SKM-1 (cell line): Measurements from ENCODE around the gene FGD3.
"Not testable (repeated sequence)": the region's sequence is repeated elsewhere in the genome, so short reads cannot be mapped to it uniquely, and the experiment has no call there.

Experiments used
- DNase-seq: peaks from one replicate; lab custom pipeline; 2025; ENCODE audit not compliant: unreplicated experiment; lab: John Stamatoyannopoulos, UW

FGD3 gene

GRCh38 chr9:93008457-93008856 is 61.1 kb downstream of the FGD3 start:
- no peak for DNase-seq

DNA sequence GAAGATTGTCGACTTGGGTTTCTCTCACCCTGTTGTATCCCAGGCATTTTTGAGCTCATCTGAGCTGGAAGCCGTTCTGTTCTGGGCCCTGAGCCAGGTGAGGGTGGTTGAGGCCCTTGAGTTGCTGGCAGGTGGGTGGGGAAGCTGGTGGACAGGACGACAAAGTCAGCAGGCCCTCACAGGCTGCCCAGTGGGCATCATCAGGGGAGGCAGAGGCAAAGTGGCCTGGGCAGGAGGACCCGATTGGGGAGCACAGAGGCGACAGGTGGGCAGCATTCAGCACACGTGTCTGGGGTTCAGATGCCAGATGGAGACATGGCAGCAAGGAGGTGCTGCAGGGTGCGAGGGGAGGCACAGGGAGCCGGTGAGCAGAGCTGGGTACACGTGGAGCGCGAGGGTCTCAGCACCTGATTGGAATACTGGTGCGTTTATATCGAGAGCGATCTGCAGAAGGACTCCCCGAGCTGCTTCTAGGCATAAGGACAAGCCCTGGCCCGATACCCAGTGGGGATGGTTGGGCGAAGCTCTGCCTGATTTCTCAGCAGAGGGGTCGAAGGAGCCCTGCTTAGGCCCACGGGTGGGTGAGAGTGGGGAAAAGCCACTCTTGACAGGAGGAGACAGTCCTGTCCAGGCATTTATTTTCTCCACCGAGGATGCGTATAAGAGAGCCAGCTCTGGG is 62.2 kb downstream of the FGD3 start:
- no peak for DNase-seq

DNA sequence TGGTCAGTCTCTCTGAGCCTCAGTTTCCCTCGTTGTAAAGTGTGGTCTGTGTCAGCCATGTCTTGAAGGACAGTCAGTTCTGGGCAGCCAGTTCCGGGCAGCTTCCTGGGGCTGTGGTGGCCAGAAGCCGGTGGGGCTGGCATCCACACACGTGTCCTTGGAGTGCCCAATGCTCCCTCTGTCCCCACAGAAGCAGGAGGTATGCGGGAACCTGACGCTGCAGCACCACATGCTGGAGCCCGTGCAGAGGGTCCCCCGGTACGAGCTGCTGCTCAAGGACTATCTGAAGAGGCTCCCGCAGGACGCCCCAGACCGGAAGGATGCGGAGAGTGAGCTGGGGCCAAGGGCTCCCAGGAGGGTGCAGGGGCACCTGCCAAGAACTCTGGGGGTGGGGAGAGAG is 62.7 kb downstream of the FGD3 start:
- DNase-seq = no peak

- no peak for DNase-seq
Measured at GRCh38 chr9:93010704-93011103, 63.4 kb downstream of the FGD3 start.

GRCh38 chr9:93011114-93011513 is 63.8 kb downstream of the FGD3 start:
- no peak for DNase-seq

DNA sequence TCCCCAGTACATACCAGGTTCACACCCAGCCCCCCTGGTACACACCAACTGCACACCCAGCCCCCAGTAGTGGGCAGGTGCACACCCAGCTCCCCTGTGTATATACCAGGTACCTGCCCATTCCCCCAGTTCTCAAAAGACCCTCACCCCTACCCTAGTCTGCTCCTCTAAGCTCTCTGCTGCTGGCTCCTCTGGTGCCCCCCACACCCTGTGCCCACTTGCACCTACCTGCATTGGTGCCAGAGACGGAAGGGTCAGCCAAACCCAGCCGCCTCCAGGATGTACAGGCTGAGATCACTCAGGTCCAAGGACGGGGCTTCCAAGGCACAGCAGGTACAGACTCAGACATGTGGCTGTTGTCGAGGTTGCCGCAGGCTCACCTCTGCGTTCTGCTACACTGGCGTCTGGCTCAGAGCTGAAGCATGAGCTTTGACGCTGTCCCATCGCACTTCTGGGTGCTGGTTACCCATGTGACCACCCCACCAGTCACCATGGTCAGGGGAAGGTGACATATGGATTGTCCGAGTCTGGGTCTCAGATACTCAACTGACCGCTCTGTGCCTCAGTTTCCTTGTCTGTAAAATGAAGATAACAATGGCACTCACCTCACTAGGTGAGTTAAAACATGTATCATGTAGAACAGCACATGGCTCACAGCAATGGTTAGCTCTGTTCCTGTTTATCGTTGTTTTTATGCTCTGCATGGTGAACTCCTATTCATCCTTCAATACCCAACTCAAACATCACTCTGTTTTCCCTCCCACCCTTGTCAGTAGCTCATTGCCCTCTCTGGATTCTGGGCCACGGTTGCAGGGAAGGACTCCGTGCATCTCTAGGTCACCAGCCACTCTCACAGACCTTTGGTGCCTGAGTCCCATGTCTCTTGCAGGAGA is 65.9 kb downstream of the FGD3 start:
- DNase-seq = no peak

DNA sequence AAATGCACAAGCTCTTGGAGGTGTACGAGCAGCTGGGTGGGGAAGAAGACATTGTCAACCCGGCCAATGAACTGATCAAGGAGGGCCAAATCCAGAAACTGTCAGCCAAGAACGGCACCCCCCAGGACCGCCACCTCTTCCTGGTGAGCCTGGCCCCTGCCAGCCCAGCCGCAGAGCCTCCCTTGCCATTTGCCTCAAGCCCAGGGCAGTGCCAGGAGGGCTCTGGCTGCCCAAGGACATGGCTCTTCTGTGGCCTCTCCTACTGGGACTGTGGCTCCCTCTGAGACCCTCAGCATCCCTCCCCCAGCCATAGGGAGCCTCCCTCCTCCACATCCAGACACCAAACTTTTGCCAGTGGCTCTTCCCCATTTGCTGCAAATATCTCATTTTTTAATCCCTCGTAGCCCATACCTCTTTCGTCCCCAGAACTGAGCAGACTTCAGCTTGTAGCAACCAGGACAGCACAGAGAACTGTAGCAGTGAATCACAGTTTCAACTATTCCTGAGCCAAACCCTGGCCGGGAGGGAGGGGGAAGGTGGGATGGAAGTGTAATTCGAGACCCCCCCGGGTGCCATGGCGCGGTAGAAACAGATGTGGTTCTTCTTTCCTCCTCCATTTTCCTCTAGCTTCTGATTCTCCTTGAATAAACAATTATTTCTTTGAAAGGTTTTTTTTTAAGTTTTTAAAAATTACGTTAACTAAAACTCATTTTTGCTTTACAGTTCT is 66.7 kb downstream of the FGD3 start:
- DNase-seq = no peak

- DNase-seq = not testable (repeated sequence)
Measured at GRCh38 chr9:93015190-93015589, 67.9 kb downstream of the FGD3 start.

- no peak for DNase-seq
Measured at GRCh38 chr9:93017621-93018020, 70.3 kb downstream of the FGD3 start.

GRCh38 chr9:93020151-93020550 is 72.8 kb downstream of the FGD3 start:
- DNase-seq = no peak

DNA sequence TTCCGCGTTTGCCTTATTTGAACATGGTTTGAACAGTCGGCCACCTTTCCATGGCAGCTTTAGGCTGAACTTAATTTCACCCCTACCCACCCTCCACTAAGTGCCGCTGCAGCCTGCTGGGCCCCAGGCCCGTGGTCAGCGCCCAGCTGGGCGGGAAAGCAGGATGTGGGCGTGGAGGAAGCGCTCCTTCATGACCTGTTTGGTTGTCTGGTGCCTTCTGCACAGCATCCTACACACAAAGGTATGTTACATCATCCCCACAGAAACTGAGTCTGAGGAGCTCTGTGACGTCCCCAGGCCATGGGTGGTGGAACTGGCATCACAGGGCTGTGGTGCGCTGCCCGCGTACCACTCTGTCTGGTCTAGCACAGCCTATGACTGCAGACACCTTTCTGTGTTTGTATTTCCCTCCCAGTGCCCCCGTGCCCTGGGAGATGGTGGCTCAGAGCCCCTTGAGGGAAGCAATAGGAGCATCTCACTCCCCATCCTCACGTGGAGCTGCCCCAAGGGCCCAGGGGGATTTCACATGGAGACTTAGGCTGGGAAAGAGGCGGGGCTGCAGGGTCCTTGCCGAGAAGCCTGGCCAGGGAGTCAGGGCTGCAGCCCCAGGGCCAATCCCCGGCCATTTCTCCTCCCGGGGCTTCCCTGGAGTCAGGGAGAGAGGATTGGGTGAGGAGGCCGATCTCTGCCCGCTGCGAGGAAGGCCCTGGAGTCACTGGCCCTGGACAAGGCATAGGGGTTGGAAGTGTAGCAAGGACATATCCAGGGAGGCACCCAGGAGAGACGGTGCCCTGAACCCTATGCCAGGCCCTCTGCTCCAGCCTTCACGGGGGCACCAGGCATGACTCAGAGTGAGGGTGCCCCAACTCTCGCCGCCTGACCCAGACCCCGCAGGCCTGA is 73.7 kb downstream of the FGD3 start:
- no peak for DNase-seq

- no peak for DNase-seq
Measured at GRCh38 chr9:93022066-93022465, 74.7 kb downstream of the FGD3 start.

DNA sequence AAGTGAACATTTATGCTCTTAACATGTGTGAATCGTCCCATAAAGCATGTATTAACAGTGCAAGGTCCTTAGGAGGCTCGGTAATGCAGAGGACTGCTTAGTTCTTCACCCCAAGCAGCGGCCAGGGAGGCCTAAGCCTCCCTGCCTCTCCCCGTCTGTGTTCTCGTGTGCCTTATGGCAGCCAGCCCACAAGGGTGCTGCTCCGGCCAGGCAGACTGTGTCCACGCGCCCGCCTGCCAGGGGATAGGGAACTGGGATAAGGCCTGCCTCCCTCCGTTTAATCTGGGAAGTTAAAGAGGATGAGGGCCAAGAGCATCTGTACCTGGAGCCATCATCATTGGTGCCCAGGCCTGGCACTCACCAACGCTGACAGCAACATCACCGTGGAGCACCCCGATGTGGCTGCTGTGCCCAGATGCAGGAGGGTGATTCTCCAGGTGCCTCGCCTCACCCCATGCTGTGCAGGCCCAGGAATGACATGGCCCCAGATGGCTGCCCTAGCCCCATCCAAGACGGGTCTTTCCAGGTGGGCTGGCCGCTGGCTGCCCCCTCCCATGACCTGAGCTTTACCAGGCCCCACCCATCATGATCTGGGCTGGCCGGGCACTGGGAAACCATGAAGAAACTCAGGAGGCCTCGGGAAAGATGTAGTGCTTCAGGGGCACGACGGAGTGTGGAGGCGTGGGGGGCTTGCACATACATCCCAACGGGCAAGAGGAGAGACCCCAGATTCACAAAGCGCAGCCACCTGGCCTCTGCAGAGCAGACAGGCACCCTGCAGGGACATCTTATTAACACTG is 75.6 kb downstream of the FGD3 start:
- DNase-seq = no peak

DNA sequence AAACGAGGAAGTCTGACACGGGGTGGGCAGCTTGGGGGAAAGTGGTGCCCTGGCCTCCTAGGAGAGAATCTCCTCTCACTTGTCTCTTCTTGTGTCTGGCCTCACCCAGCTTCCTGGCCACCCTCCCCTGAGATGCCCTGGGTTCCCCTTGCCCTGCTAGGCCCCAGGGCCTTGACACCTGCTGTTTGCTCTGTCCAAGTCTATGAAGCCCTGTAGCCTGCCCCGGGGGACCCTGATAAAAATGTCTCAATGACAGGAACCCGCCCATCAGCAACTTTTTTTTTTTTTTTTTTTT is 76.1 kb downstream of the FGD3 start:
- DNase-seq = no peak

- no peak for DNase-seq
Measured at GRCh38 chr9:93024646-93024910, 77.3 kb downstream of the FGD3 start.

DNA sequence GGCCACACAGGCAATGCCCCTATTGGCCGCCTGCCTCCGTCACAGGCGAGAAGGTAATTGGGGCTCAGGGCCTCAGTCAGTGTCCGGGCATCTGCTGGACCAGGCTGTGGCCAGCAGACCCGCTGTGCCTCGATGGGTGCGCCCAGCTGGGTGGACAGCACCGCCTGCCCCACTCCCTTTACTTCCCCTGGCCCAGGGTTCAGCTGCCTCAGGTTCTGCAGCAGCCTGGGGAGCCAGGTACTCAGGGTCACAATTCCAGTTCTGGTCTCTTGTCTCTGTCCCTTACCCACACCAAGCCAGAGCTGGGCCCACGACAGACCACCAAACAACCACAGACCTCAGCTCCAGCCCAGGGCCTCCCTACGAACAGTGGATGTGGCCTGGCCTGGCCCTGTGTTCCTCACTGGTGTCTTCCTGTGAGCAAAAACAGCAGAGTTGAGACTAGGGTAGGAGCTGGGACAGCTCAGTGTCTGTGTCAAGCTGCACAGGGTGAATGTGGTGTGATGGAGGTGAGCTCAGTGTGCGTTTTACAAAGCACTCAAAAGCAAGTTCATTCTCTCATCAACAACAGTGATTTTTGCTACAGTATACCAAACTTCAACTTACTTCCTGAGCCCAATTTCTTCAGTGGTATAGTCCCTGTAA is 77.8 kb downstream of the FGD3 start:
- no peak for DNase-seq

GRCh38 chr9:93025736-93026135 is 78.4 kb downstream of the FGD3 start:
- DNase-seq = no peak

- no peak for DNase-seq
Measured at GRCh38 chr9:93026640-93027039, 79.3 kb downstream of the FGD3 start.

DNA sequence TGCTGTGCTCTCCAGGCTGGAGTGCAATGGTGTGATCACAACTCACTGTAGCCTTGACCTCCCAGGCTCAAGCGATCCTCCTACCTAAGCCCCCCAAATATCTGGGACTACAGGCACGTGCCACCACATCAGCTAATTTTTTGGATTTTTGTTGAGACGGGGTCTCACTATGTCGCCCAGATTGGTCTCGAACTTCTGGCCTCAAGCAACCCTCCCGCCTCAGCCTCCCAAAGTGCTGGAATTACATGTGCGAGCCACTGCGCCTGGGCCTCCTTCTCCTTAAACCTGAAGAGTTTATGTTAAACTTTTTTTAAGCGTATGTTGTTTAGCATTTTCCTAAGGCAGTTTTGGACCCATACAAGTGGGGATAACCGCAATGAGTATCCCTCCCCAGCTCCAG is 80.4 kb downstream of the FGD3 start:
- DNase-seq = no peak

DNA sequence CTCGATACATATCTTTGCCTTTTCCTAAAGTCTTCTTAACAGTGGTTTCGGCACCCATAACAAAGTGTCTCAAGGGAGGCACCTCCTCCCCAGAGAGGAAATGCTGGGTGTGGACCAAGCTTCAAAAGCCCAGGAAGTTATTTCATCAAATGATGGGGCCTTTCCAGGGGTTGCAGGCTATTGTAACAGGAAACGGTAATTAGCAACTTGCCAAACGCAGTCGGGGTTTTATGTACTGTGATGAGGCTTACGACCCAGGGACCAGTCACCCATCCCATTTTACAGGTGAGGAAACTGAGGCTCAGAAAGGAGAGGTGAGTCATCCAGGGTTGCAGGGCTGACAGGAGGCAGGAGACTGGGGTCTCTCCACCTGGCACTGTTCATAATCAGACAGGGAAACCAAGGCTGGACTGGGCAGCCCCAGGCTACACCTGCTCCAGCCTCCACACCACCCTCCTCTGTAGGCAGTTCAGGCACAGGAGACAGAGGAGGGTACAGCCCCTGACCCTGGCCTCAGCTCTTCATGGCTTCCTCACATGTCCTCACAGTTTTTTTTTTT is 81.2 kb downstream of the FGD3 start:
- DNase-seq = peak; percentile 60
